ENCODE data around the gene PALM3. TPM values are rescaled to one million over a fixed set of nuclear protein-coding genes. Genes with fewer than 3 reads are reported as not detected.

Gene PALM3
- total RNA-seq, 1 experiment from 2014 or later: 2.3 TPM

- DNase-seq: no peak
- Histone ChIP-seq H3K9ac (ENCODE audit: low read length) (no peak overlapping the region), H3K36me3 (ENCODE audit: low read depth, low read length) (no peaks in the 10 kb centered on the region), H2AFZ (ENCODE audit: low read length) (no peak overlapping the region), H4K20me1 (ENCODE audit: low read length) (no peaks in the 10 kb centered on the region), H3F3A (ENCODE audit: low read length, unreplicated experiment) (no peaks in the 10 kb centered on the region), H3K9me2 (replicated peaks; ENCODE audit: low read length) (no peaks in the 10 kb centered on the region), H3K4me1 (ENCODE audit: insufficient read depth, low read length) (peaks cover 8% of the 10 kb centered on the region), H3K79me2 (ENCODE audit: low read length) (no peaks in the 10 kb centered on the region), H3K27ac (ENCODE audit: low read length) (no peak overlapping the region), H3K27me3 (ENCODE audit: low read length) (no peaks in the 10 kb centered on the region), H3K4me3 (ENCODE audit: low read length) (no peak overlapping the region), H3K4me2 (ENCODE audit: low read length) (no peak overlapping the region), H3K9me3 (ENCODE audit: low read length) (no peaks in the 10 kb centered on the region)
- TF ChIP-seq EZH2 (IDR thresholded peaks at IDR 0.05; ENCODE audit: low read length, unreplicated experiment) (no peak), EZH2phosphoT487 (IDR thresholded peaks at IDR 0.05; ENCODE audit: borderline replicate concordance, low read length) (no peak), CTCF (conservative IDR thresholded peaks at IDR 0.05; ENCODE audit: low read depth, low read length) (no peak)
- intact Hi-C loops (cut with micrococcal nuclease): no loop called here
- no TSS peak for BruUV-seq (replicated peaks)
- no peak for ATAC-seq
- ChIA-PET CTCF (no interaction called here), POLR2A (ENCODE audit: unreplicated experiment) (no interaction called here)
Observed at GRCh38 chr19:14054099-14054498, 7.8 kb downstream of the PALM3 start.

DNA sequence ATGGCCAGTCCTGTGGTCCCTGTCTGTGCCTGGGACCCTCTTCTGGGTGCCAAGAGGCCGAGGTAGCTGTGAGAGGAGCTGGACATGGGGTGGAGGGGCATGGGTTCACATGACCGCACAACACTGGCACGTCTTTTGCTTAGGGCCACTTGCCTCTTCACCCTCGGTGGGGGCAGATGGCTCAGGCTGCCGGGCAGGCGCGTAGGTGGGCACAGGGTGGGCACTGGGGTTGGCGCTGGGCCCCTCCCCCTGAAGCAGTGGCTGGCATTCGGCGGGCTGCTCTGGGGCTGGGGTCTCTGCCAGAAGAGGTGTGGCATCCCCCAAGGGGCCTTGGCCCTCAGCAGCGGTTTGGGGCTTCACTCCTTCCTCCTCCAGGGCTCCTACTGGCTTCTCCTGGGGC lies 8.4 kb downstream of the PALM3 start:
- ATAC-seq: no peak
- H3K79me2 ChIP-seq (ENCODE audit: low read length): no peaks in the 10 kb centered on the region
- intact Hi-C loops (cut with micrococcal nuclease): no loop called here
- H3F3A ChIP-seq (ENCODE audit: low read length, unreplicated experiment): no peaks in the 10 kb centered on the region
- H4K20me1 ChIP-seq (ENCODE audit: low read length): no peaks in the 10 kb centered on the region
- H3K27ac ChIP-seq (ENCODE audit: low read length): no peak overlapping the region
- POLR2A ChIA-PET (ENCODE audit: unreplicated experiment): no interaction called here
- BruUV-seq (replicated peaks): no TSS peak
- no peak overlapping the region for H2AFZ ChIP-seq (ENCODE audit: low read length)
- peaks cover under 1% of the 10 kb centered on the region; the same call in 1 of the 2 replicates for H3K9me3 ChIP-seq (ENCODE audit: low read length)
- CTCF ChIA-PET: no interaction called here
- DNase-seq: no peak
- no peaks in the 10 kb centered on the region for H3K9me2 ChIP-seq (replicated peaks; ENCODE audit: low read length)
- H3K4me3 ChIP-seq (ENCODE audit: low read length): no peak overlapping the region
- peaks cover 8% of the 10 kb centered on the region for H3K4me1 ChIP-seq (ENCODE audit: insufficient read depth, low read length)
- no peak overlapping the region for H3K4me2 ChIP-seq (ENCODE audit: low read length)
- H3K9ac ChIP-seq (ENCODE audit: low read length): no peak overlapping the region
- H3K27me3 ChIP-seq (ENCODE audit: low read length): no peaks in the 10 kb centered on the region
- H3K36me3 ChIP-seq (ENCODE audit: low read depth, low read length): peaks cover 3% of the 10 kb centered on the region
- TF ChIP-seq EZH2phosphoT487 (IDR thresholded peaks at IDR 0.05; ENCODE audit: borderline replicate concordance, low read length) (no peak), EZH2 (IDR thresholded peaks at IDR 0.05; ENCODE audit: low read length, unreplicated experiment) (no peak), CTCF (conservative IDR thresholded peaks at IDR 0.05; ENCODE audit: low read depth, low read length) (no peak)

GRCh38 chr19:14053032-14053431 lies 8.8 kb downstream of the PALM3 start:
- Histone ChIP-seq H3F3A (ENCODE audit: low read length, unreplicated experiment) (no peaks in the 10 kb centered on the region), H3K36me3 (ENCODE audit: low read depth, low read length) (peaks cover 6% of the 10 kb centered on the region), H2AFZ (ENCODE audit: low read length) (no peak overlapping the region), H3K9me3 (ENCODE audit: low read length) (peaks cover 4% of the 10 kb centered on the region; the same call in 1 of the 2 replicates), H3K27ac (ENCODE audit: low read length) (no peak overlapping the region), H4K20me1 (ENCODE audit: low read length) (no peaks in the 10 kb centered on the region), H3K4me3 (ENCODE audit: low read length) (no peak overlapping the region), H3K9ac (ENCODE audit: low read length) (no peak overlapping the region), H3K4me2 (ENCODE audit: low read length) (no peak overlapping the region), H3K79me2 (ENCODE audit: low read length) (no peaks in the 10 kb centered on the region), H3K4me1 (ENCODE audit: insufficient read depth, low read length) (peaks cover 4% of the 10 kb centered on the region), H3K9me2 (replicated peaks; ENCODE audit: low read length) (no peaks in the 10 kb centered on the region), H3K27me3 (ENCODE audit: low read length) (no peaks in the 10 kb centered on the region)
- no TSS peak for BruUV-seq (replicated peaks)
- TF ChIP-seq EZH2phosphoT487 (IDR thresholded peaks at IDR 0.05; ENCODE audit: borderline replicate concordance, low read length): no peak
- no peak for TF ChIP-seq EZH2 (IDR thresholded peaks at IDR 0.05; ENCODE audit: low read length, unreplicated experiment)
- TF ChIP-seq CTCF (conservative IDR thresholded peaks at IDR 0.05; ENCODE audit: low read depth, low read length): no peak
- DNase-seq (no peak), ATAC-seq (no peak)
- ChIA-PET POLR2A (ENCODE audit: unreplicated experiment) (no interaction called here), CTCF (no interaction called here)
- intact Hi-C loops (cut with micrococcal nuclease): no loop called here

All from PC-3 (cell line).